Panc1 (cell line): ENCODE results near the gene KPNA4.

Experiments used
- POLR2AphosphoS5 ChIP-seq: IDR thresholded peaks from 2 replicates; pipeline ENCODE4 v1.6.1; 2012; ENCODE audit warnings: mild to moderate bottlenecking, low read depth, low read length, moderate library complexity
- SIN3A ChIP-seq: IDR thresholded peaks from 2 replicates; pipeline ENCODE4 v1.6.1; 2012; ENCODE audit warnings: low read depth, mild to moderate bottlenecking, low read length, moderate library complexity, borderline replicate concordance; ENCODE audit not compliant: insufficient read depth
- TCF7L2 ChIP-seq: IDR thresholded peaks from 2 replicates; pipeline ENCODE4 v1.6.1; 2011; ENCODE audit warnings: mild to moderate bottlenecking, low read depth, low read length, inconsistent platforms
- TF ChIP-seq, protein P1 (sequence below): fragments of 450-650 bp; IDR thresholded peaks from 2 replicates; pipeline ENCODE4 v1.5.1; 2017; ENCODE audit warnings: mild to moderate bottlenecking

- TF ChIP-seq, protein P1, sequence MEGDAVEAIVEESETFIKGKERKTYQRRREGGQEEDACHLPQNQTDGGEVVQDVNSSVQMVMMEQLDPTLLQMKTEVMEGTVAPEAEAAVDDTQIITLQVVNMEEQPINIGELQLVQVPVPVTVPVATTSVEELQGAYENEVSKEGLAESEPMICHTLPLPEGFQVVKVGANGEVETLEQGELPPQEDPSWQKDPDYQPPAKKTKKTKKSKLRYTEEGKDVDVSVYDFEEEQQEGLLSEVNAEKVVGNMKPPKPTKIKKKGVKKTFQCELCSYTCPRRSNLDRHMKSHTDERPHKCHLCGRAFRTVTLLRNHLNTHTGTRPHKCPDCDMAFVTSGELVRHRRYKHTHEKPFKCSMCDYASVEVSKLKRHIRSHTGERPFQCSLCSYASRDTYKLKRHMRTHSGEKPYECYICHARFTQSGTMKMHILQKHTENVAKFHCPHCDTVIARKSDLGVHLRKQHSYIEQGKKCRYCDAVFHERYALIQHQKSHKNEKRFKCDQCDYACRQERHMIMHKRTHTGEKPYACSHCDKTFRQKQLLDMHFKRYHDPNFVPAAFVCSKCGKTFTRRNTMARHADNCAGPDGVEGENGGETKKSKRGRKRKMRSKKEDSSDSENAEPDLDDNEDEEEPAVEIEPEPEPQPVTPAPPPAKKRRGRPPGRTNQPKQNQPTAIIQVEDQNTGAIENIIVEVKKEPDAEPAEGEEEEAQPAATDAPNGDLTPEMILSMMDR, result no peak
- TF ChIP-seq POLR2AphosphoS5 (no peak), SIN3A (no peak), TCF7L2 (no peak)
Measured at GRCh38 chr3:160474416-160474838, 90.9 kb downstream of the KPNA4 start.
